ENCODE data around the gene NDUFS1.
"Not testable (repeated sequence)": the region's sequence is repeated elsewhere in the genome, so short reads cannot be mapped to it uniquely, and the experiment has no call there.

Gene NDUFS1

DNA sequence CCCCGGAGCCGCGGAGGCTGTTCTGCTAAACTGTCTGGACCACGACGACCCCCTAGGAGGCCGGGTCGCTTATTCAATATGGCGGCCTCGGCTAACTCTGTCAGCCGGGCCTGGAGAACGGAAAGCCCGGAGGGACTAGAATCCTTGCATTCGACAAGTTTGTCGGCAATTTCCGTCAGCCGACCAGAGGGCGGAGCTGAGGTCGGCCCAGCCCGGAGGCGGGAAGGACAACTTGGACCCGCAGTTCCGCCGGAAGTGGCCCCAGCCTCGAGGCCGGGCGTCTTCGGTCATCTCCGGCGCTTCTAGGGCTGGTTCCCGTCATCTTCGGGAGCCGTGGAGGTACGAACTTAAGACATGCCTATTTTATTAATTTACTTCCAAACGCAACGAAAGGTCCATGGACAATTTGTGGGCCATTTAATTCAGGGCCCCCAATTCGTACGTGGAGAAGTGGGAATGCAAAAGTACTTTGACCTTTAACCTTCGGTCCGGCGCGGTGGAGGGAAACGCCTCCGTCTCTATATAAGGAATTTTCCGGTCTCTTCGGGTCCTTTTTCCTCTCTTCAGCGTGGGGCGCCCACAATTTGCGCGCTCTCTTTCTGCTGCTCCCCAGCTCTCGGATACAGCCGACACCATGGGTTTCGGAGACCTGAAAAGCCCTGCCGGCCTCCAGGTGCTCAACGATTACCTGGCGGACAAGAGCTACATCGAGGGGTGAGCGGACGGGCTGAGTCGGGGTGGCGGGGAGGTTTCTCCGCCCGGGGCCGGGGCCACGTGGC is at the start of gene NDUFS1, which contains the start of gene EEF1B2:
NDUFS1 (minus strand) TSS at position 99 of the 779 bp plus-strand sequence. CDS start 5,766 bp downstream, outside the sequence.
EEF1B2 (plus strand) TSS at position 550 of the 779 bp plus-strand sequence; CDS start at position 635, 85 bp downstream.
- TF ChIP-seq, protein P1, sequence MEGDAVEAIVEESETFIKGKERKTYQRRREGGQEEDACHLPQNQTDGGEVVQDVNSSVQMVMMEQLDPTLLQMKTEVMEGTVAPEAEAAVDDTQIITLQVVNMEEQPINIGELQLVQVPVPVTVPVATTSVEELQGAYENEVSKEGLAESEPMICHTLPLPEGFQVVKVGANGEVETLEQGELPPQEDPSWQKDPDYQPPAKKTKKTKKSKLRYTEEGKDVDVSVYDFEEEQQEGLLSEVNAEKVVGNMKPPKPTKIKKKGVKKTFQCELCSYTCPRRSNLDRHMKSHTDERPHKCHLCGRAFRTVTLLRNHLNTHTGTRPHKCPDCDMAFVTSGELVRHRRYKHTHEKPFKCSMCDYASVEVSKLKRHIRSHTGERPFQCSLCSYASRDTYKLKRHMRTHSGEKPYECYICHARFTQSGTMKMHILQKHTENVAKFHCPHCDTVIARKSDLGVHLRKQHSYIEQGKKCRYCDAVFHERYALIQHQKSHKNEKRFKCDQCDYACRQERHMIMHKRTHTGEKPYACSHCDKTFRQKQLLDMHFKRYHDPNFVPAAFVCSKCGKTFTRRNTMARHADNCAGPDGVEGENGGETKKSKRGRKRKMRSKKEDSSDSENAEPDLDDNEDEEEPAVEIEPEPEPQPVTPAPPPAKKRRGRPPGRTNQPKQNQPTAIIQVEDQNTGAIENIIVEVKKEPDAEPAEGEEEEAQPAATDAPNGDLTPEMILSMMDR (IDR thresholded peaks at IDR 0.05; ENCODE audit: borderline replicate concordance, insufficient read depth, low read depth, low read length): no peak
- peak within 1 kb of the TSS; percentile 75 for H3K4me3 ChIP-seq (ENCODE audit: low read depth, low read length)

- H3K4me3 ChIP-seq (ENCODE audit: low read depth, low read length): no peak overlapping the region
- TF ChIP-seq, protein P1 (IDR thresholded peaks at IDR 0.05; ENCODE audit: borderline replicate concordance, insufficient read depth, low read depth, low read length): no peak
Measured at GRCh38 chr2:206208900-206209299, 49.7 kb upstream of the NDUFS1 start.

- not testable (repeated sequence) for H3K4me3 ChIP-seq (ENCODE audit: low read depth, low read length)
Measured at GRCh38 chr2:206207316-206207715, 48.1 kb upstream of the NDUFS1 start.

DNA sequence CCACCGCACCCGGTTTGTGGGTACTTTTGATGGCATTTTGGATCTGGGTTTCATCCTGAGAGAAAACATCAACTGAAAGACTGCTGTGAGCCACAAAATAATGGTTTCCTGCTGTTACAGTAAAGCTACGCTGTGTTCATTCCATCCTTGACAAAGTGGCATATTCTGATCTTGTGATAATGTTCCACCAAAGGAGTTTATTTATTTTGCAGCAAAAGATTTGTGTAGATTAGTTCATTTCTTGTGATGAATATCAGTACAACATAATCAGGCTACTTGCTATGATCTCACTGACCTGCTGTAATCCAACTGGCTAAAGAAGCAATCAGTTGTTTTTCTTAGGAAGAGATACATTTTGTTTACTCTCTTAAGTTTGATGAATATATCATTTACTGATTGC is 45.5 kb upstream of the NDUFS1 start:
- TF ChIP-seq, protein P1 (IDR thresholded peaks at IDR 0.05; ENCODE audit: borderline replicate concordance, insufficient read depth, low read depth, low read length): no peak
- no peak overlapping the region for H3K4me3 ChIP-seq (ENCODE audit: low read depth, low read length)

DNA sequence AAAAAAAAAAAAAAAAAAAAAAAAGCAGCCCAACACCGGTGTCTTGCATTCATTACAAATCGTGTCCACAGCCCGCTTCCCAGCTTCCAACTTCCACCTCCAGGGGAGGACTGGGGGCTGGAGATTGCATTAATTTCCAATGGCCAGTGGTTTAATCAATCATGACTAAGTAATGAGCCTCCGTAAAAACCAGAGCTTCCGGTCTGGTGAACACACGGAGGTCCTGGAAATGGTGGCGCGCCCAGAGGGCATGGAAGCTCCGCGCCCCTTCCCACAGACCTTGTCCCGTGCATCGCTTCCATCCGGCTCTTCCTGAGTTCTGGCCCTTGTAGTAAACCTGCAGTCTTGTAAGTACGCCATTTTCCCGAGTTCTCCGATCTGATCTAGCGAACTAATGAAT is 44.1 kb upstream of the NDUFS1 start:
- TF ChIP-seq, protein P1 (IDR thresholded peaks at IDR 0.05; ENCODE audit: borderline replicate concordance, insufficient read depth, low read depth, low read length): no peak
- H3K4me3 ChIP-seq (ENCODE audit: low read depth, low read length): no peak overlapping the region

DNA sequence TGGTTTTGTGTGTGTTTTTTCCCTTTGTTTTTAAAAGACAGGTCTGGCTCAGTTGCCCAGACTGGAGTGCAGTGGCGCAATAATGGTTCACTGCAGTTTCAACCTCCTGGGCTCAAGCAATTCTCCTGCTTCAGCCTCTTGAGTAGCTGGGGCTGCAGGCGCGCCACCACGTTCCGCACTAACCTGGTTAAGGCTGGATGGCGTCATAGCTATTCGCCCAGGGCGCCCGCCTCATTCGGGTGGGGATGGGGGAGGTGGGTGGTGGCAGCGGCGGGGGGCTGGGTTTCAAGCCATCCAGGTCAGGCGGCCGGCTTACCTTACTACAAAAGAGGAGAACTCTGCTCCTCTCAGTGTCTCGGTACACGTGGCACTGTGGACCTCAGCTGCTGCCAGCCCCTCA is 43.2 kb upstream of the NDUFS1 start:
- H3K4me3 ChIP-seq (ENCODE audit: low read depth, low read length): no peak overlapping the region
- TF ChIP-seq, protein P1 (IDR thresholded peaks at IDR 0.05; ENCODE audit: borderline replicate concordance, insufficient read depth, low read depth, low read length): no peak

- H3K4me3 ChIP-seq (ENCODE audit: low read depth, low read length): no peak overlapping the region
- TF ChIP-seq, protein P1 (IDR thresholded peaks at IDR 0.05; ENCODE audit: borderline replicate concordance, insufficient read depth, low read depth, low read length): no peak
Measured at GRCh38 chr2:206201075-206201848, 42.0 kb upstream of the NDUFS1 start.

Measured in GM12875 (cell line).